HK-2 (cell line): Measurements from ENCODE around the gene GANC.

Experiments
- DNase-seq: peaks from one replicate; pipeline ENCODE4 v3.0.0-alpha.2; 2018; ENCODE audit not compliant: unreplicated experiment

The GANC gene

GRCh38 chr15:42384597-42384996 lies 111.6 kb downstream of the GANC start:
- no peak for DNase-seq

- DNase-seq = peak; percentile 14
These were observed 112.4 kb downstream of the GANC start for GRCh38 chr15:42385206-42385979.

- no peak for DNase-seq
These were observed 113.1 kb downstream of the GANC start for GRCh38 chr15:42385980-42386700.

- no peak for DNase-seq
These were observed 114.6 kb downstream of the GANC start for GRCh38 chr15:42387603-42388002.

GRCh38 chr15:42392309-42393024 lies 119.5 kb downstream of the GANC start:
- DNase-seq = no peak

- DNase-seq = no peak
These were observed 121.1 kb downstream of the GANC start for GRCh38 chr15:42394106-42394505.

- no peak for DNase-seq
These were observed 122.8 kb downstream of the GANC start for GRCh38 chr15:42395838-42396237.

- no peak for DNase-seq
These were observed 128.8 kb downstream of the GANC start for GRCh38 chr15:42401544-42402454.

GRCh38 chr15:42402455-42403205 lies 129.6 kb downstream of the GANC start:
- no peak for DNase-seq

- DNase-seq = no peak
These were observed 130.4 kb downstream of the GANC start for GRCh38 chr15:42403389-42403788.

- no peak for DNase-seq
These were observed 131.6 kb downstream of the GANC start for GRCh38 chr15:42404461-42405235.

- no peak for DNase-seq
These were observed 133.0 kb downstream of the GANC start for GRCh38 chr15:42405863-42406482.
